Neural cell (in vitro differentiated cells): ENCODE data around the gene ATP13A3. TPM values are rescaled to one million over a fixed set of nuclear protein-coding genes. Genes with fewer than 3 reads are reported as not detected.

Experiments
- H2AFZ ChIP-seq: fragments of 200-600, 300-800 bp; sonication (generic), shearing (Covaris generic); 2 replicates; pipeline ENCODE4 v1.6.0; 2014; ENCODE audit warnings: low read depth, mild to moderate bottlenecking, antibody characterized with exemption, low read length, moderate library complexity
- H3F3A ChIP-seq: fragments of 200-600 bp; shearing (Covaris generic); 2 replicates; pipeline ENCODE4 v1.6.1; 2016; ENCODE audit warnings: mild to moderate bottlenecking, moderate library complexity, mixed read lengths, antibody characterized with exemption, low read length; ENCODE audit not compliant: insufficient read depth, poor library complexity, severe bottlenecking
- H3K27ac ChIP-seq: fragments of 200-600, 300-800 bp; sonication (generic), shearing (Covaris generic); 2 replicates; pipeline ENCODE4 v1.5.1; 2014; ENCODE audit warnings: mild to moderate bottlenecking, low read length, moderate library complexity
- H3K27me3 ChIP-seq: fragments of 300-800, 200-600 bp; sonication (generic), shearing (Covaris generic); 2 replicates; pipeline ENCODE4 v1.6.0; 2014; ENCODE audit warnings: mild to moderate bottlenecking, low read depth, low read length, moderate library complexity; ENCODE audit not compliant: insufficient read depth
- H3K36me3 ChIP-seq: fragments of 300-800, 200-600 bp; sonication (generic), shearing (Covaris generic); 2 replicates; pipeline ENCODE4 v1.5.1; 2014; ENCODE audit warnings: mild to moderate bottlenecking, antibody characterized with exemption, low read length, moderate library complexity; ENCODE audit not compliant: insufficient read depth
- H3K4me2 ChIP-seq: fragments of 300-800, 200-600 bp; sonication (generic), shearing (Covaris generic); 2 replicates; pipeline ENCODE4 v1.6.0; 2014; ENCODE audit warnings: mild to moderate bottlenecking, low read length
- H3K4me3 ChIP-seq: fragments of 300-800, 200-600 bp; sonication (generic), shearing (Covaris generic); 2 replicates; pipeline ENCODE4 v1.5.1; 2014; ENCODE audit warnings: mild to moderate bottlenecking, low read length, moderate library complexity
- H3K79me2 ChIP-seq: fragments of 200-600 bp; shearing (Covaris generic); replicated peaks from 2 replicates; pipeline ENCODE4 v1.6.0; 2014; ENCODE audit warnings: mild to moderate bottlenecking, low read length, moderate library complexity; ENCODE audit not compliant: insufficient read depth
- H3K9ac ChIP-seq: fragments of 300-800, 200-600 bp; sonication (generic), shearing (Covaris generic); 2 replicates; pipeline ENCODE4 v1.6.1; 2016; ENCODE audit warnings: mild to moderate bottlenecking, low read length, mixed read lengths
- H3K9me2 ChIP-seq: fragments of 200-600 bp; shearing (Covaris generic); 2 replicates; pipeline ENCODE4 v1.6.1; 2016; ENCODE audit warnings: mild to moderate bottlenecking, low read length, mixed read lengths; ENCODE audit not compliant: insufficient read depth
- H3K9me3 ChIP-seq: fragments of 200-600, 300-800 bp; sonication (generic), shearing (Covaris generic); 2 replicates; pipeline ENCODE4 v1.6.1; 2016; ENCODE audit warnings: mild to moderate bottlenecking, mixed run types, low read length, moderate library complexity, mixed read lengths
- H4K20me1 ChIP-seq: fragments of 200-600 bp; shearing (Covaris generic); 2 replicates; pipeline ENCODE4 v1.6.1; 2016; ENCODE audit warnings: mild to moderate bottlenecking, mixed run types; ENCODE audit not compliant: insufficient read depth
- CTCF ChIP-seq: fragments of 450-650 bp; IDR thresholded peaks from 2 replicates; pipeline ENCODE4 v1.5.1; 2014; ENCODE audit warnings: antibody characterized with exemption, mild to moderate bottlenecking, moderate library complexity; ENCODE audit not compliant: poor library complexity, severe bottlenecking
- EP300 ChIP-seq: fragments of 450-650 bp; conservative IDR thresholded peaks from 2 replicates; pipeline ENCODE4 v1.6.1; 2014; ENCODE audit warnings: antibody characterized with exemption, mild to moderate bottlenecking, moderate library complexity; ENCODE audit not compliant: poor library complexity, severe bottlenecking
- EZH2 ChIP-seq: fragments of 200-600, 300-800 bp; shearing (Covaris generic), sonication (generic); IDR thresholded peaks from 2 replicates; pipeline ENCODE4 v1.6.1; 2014; ENCODE audit warnings: antibody characterized with exemption, low read length, borderline replicate concordance, mild to moderate bottlenecking; ENCODE audit not compliant: insufficient read depth, poor library complexity, severe bottlenecking
- MXI1 ChIP-seq: fragments of 450-650 bp; conservative IDR thresholded peaks from 2 replicates; pipeline ENCODE4 v1.6.1; 2014; ENCODE audit warnings: antibody characterized with exemption, mild to moderate bottlenecking; ENCODE audit not compliant: poor library complexity, severe bottlenecking
- POLR2AphosphoS5 ChIP-seq: IDR thresholded peaks from 2 replicates; pipeline ENCODE4 v1.6.1; 2012
- RAD21 ChIP-seq: fragments of 450-650 bp; conservative IDR thresholded peaks from 2 replicates; pipeline ENCODE4 v1.6.1; 2014; ENCODE audit warnings: antibody characterized with exemption, mild to moderate bottlenecking, moderate library complexity
- REST ChIP-seq: IDR thresholded peaks from 2 replicates; pipeline ENCODE4 v1.6.1; 2012; ENCODE audit warnings: borderline replicate concordance
- SMC3 ChIP-seq: fragments of 450-650 bp; conservative IDR thresholded peaks from 2 replicates; pipeline ENCODE4 v1.6.1; 2014; ENCODE audit warnings: antibody characterized with exemption, mild to moderate bottlenecking, moderate library complexity; ENCODE audit not compliant: poor library complexity
- TAF1 ChIP-seq: IDR thresholded peaks from 2 replicates; pipeline ENCODE4 v1.6.1; 2012; ENCODE audit warnings: low read depth
- polyA plus RNA-seq: library from polyadenylated mRNA; depleted of rRNA; stranded (reverse); fragments of >200 nt; gene quantifications from 2 replicates; pipeline ENCODE4 v1.2.3, GENCODE V29; 2014

Gene ATP13A3
- polyA plus RNA-seq, 1 donor from 2014 or later = 64.7 TPM

GRCh38 chr3:194485881-194486539 lies 792 bp downstream of the ATP13A3 start:
- H3K4me2 ChIP-seq = peak overlapping the region; percentile 85
- H3K27me3 ChIP-seq = no peaks in the 10 kb centered on the region
- no peaks in the 10 kb centered on the region for H3K36me3 ChIP-seq
- H3K9me3 ChIP-seq = no peaks in the 10 kb centered on the region
- peaks cover 47% of the 10 kb centered on the region for H3K79me2 ChIP-seq
- no peaks in the 10 kb centered on the region for H4K20me1 ChIP-seq
- peak overlapping the region; percentile 40 for H2AFZ ChIP-seq
- peak overlapping the region; percentile 62 for H3K27ac ChIP-seq
- no peak for TF ChIP-seq POLR2AphosphoS5
- TF ChIP-seq EP300 = no peak
- TF ChIP-seq EZH2 = no peak
- TF ChIP-seq RAD21 = no peak
- no peak for TF ChIP-seq REST
- peak; percentile 13 for TF ChIP-seq SMC3
- no peak for TF ChIP-seq CTCF
- peak; percentile 11 for TF ChIP-seq TAF1
- TF ChIP-seq MXI1 = no peak
- peak overlapping the region; percentile 79 for H3K9ac ChIP-seq
- peak overlapping the region; percentile 91 for H3K4me3 ChIP-seq
- H3K9me2 ChIP-seq = no peaks in the 10 kb centered on the region
- H3F3A ChIP-seq = no peaks in the 10 kb centered on the region

- Histone ChIP-seq H2AFZ (peak overlapping the region; percentile 40), H3K4me3 (peak overlapping the region; percentile 91), H3K27me3 (no peaks in the 10 kb centered on the region), H3K27ac (peak overlapping the region; percentile 62), H4K20me1 (no peaks in the 10 kb centered on the region), H3K9ac (peak overlapping the region; percentile 79), H3K4me2 (peak overlapping the region; percentile 85), H3K9me3 (no peaks in the 10 kb centered on the region), H3F3A (no peaks in the 10 kb centered on the region), H3K9me2 (no peaks in the 10 kb centered on the region), H3K36me3 (no peaks in the 10 kb centered on the region), H3K79me2 (peaks cover 52% of the 10 kb centered on the region)
- no peak for TF ChIP-seq POLR2AphosphoS5
- no peak for TF ChIP-seq CTCF
- TF ChIP-seq MXI1 = no peak
Observed at GRCh38 chr3:194485468-194485880, 1.3 kb downstream of the ATP13A3 start.
